H9 (cell line): Measurements from ENCODE around the gene ANKRD11. TPM values are rescaled to one million over a fixed set of nuclear protein-coding genes. Genes with fewer than 3 reads are reported as not detected.

Experiments
- DNase-seq: peaks from one replicate; pipeline ENCODE4 v3.0.0-alpha.2; 2017
- H2AFZ ChIP-seq: one replicate; pipeline ENCODE4 v1.6.1; 2013; ENCODE audit warnings: mild to moderate bottlenecking, low read length, control low read depth, moderate library complexity
- H2AK5ac ChIP-seq: 2 replicates; pipeline ENCODE4 v1.6.1; 2013; ENCODE audit warnings: low read length, control low read depth, mixed read lengths; ENCODE audit not compliant: insufficient read length
- H2BK120ac ChIP-seq: one replicate; pipeline ENCODE4 v1.6.1; 2013; ENCODE audit warnings: low read depth, mild to moderate bottlenecking, low read length, control low read depth, inconsistent platforms; ENCODE audit not compliant: poor library complexity, severe bottlenecking
- H2BK12ac ChIP-seq: 2 replicates; pipeline ENCODE4 v1.6.1; 2013; ENCODE audit warnings: low read length, control low read depth, mixed read lengths, low read depth; ENCODE audit not compliant: insufficient read length
- H2BK15ac ChIP-seq: 2 replicates; pipeline ENCODE4 v1.6.1; 2013; ENCODE audit warnings: low read depth, low read length, control low read depth
- H2BK20ac ChIP-seq: one replicate; pipeline ENCODE4 v1.6.1; 2013; ENCODE audit warnings: low read depth, mild to moderate bottlenecking, low read length, control low read depth, inconsistent platforms; ENCODE audit not compliant: poor library complexity, severe bottlenecking
- H2BK5ac ChIP-seq: 2 replicates; pipeline ENCODE4 v1.6.1; 2013; ENCODE audit warnings: low read length, control low read depth, mixed read lengths; ENCODE audit not compliant: insufficient read length
- H3K14ac ChIP-seq: 2 replicates; pipeline ENCODE4 v1.6.1; 2013; ENCODE audit warnings: low read length, control low read depth; ENCODE audit not compliant: insufficient read depth
- H3K18ac ChIP-seq: 2 replicates; pipeline ENCODE4 v1.6.1; 2013; ENCODE audit warnings: low read depth, mild to moderate bottlenecking, mixed read lengths, low read length, control low read depth; ENCODE audit not compliant: insufficient read length
- H3K23ac ChIP-seq: 2 replicates; pipeline ENCODE4 v1.6.1; 2013; ENCODE audit warnings: low read length, control low read depth, mixed read lengths, low read depth; ENCODE audit not compliant: insufficient read length
- H3K23me2 ChIP-seq: 2 replicates; pipeline ENCODE4 v1.6.1; 2013; ENCODE audit warnings: low read depth, mild to moderate bottlenecking, mixed read lengths, low read length, control low read depth; ENCODE audit not compliant: insufficient read length, poor library complexity, severe bottlenecking
- H3K27ac ChIP-seq: 2 replicates; pipeline ENCODE4 v1.5.1; 2013; ENCODE audit warnings: low read length, control low read depth, mixed read lengths, low read depth; ENCODE audit not compliant: insufficient read length
- H3K27me3 ChIP-seq: 2 replicates; pipeline ENCODE4 v1.6.1; 2013; ENCODE audit warnings: low read length, control low read depth, inconsistent platforms; ENCODE audit not compliant: insufficient read depth
- H3K4ac ChIP-seq: 2 replicates; pipeline ENCODE4 v1.6.1; 2013; ENCODE audit warnings: low read depth, mild to moderate bottlenecking, control low read depth, inconsistent platforms, low read length, moderate library complexity
- H3K4me1 ChIP-seq: 2 replicates; pipeline ENCODE4 v1.6.1; 2013; ENCODE audit warnings: low read length, control low read depth, inconsistent platforms; ENCODE audit not compliant: insufficient read depth
- H3K4me2 ChIP-seq: 2 replicates; pipeline ENCODE4 v1.6.1; 2013; ENCODE audit warnings: low read length, control low read depth, mixed read lengths; ENCODE audit not compliant: insufficient read length, insufficient read depth
- H3K56ac ChIP-seq: 2 replicates; pipeline ENCODE4 v1.6.1; 2013; ENCODE audit warnings: low read depth, mild to moderate bottlenecking, mixed read lengths, low read length, control low read depth; ENCODE audit not compliant: insufficient read length
- H3K79me1 ChIP-seq: 2 replicates; pipeline ENCODE4 v1.6.1; 2013; ENCODE audit warnings: low read depth, mild to moderate bottlenecking, moderate library complexity, low read length, control low read depth, inconsistent platforms; ENCODE audit not compliant: insufficient read depth, poor library complexity, severe bottlenecking
- H3K79me2 ChIP-seq: 2 replicates; pipeline ENCODE4 v1.6.1; 2013; ENCODE audit warnings: low read length, control low read depth, inconsistent platforms; ENCODE audit not compliant: insufficient read depth
- H3K9ac ChIP-seq: 2 replicates; pipeline ENCODE4 v1.6.1; 2013; ENCODE audit warnings: low read length, control low read depth, mixed read lengths; ENCODE audit not compliant: insufficient read length; ENCODE audit errors: extremely low read depth
- H3K9me3 ChIP-seq: one replicate; pipeline ENCODE4 v1.6.1; 2013; ENCODE audit warnings: low read depth, low read length, inconsistent platforms; ENCODE audit not compliant: control insufficient read depth
- H3T11ph ChIP-seq: one replicate; pipeline ENCODE4 v1.6.1; 2013; ENCODE audit warnings: mild to moderate bottlenecking, low read length, control low read depth, inconsistent platforms
- H4K20me1 ChIP-seq: one replicate; pipeline ENCODE4 v1.6.1; 2013; ENCODE audit not compliant: control insufficient read depth, insufficient read length, insufficient read depth
- H4K5ac ChIP-seq: 2 replicates; pipeline ENCODE4 v1.6.1; 2013; ENCODE audit warnings: low read depth, mild to moderate bottlenecking, mixed read lengths, low read length, control low read depth; ENCODE audit not compliant: insufficient read length
- H4K8ac ChIP-seq: replicated peaks from 2 replicates; pipeline ENCODE4 v1.6.1; 2013; ENCODE audit warnings: low read length, control low read depth, mixed read lengths, low read depth; ENCODE audit not compliant: insufficient read length
- H4K91ac ChIP-seq: 2 replicates; pipeline ENCODE4 v1.6.1; 2013; ENCODE audit warnings: low read depth, mild to moderate bottlenecking, moderate library complexity, mixed read lengths, low read length, control low read depth; ENCODE audit not compliant: insufficient read length
- H3K27ac Mint-ChIP-seq, 3 experiments: 2 replicates in 2 of 3; 3 replicates in 1 of 3; pipeline ENCODE4 v1.8.0; 2020 to 2021; ENCODE audit warnings: mixed read lengths in 3 of 3, mild to moderate bottlenecking in 1 of 3, moderate library complexity in 1 of 3
- H3K27me3 Mint-ChIP-seq: 2 replicates; pipeline ENCODE4 v1.8.0; 2021; ENCODE audit warnings: low read depth, mild to moderate bottlenecking, moderate library complexity, mixed read lengths
- H3K36me3 Mint-ChIP-seq, 3 experiments: 2 replicates in 2 of 3; 3 replicates in 1 of 3; pipeline ENCODE4 v1.8.0; 2020 to 2021; ENCODE audit warnings: low read depth in 3 of 3, mixed read lengths in 3 of 3; ENCODE audit not compliant: insufficient read depth in 1 of 3
- H3K4me1 Mint-ChIP-seq, 2 experiments: 2 replicates each; pipeline ENCODE4 v1.8.0; 2020; ENCODE audit warnings: mixed read lengths in 2 of 2
- H3K4me3 Mint-ChIP-seq, 2 experiments: 2 replicates in 1 of 2; 3 replicates in 1 of 2; pipeline ENCODE4 v1.8.0; 2020 to 2021; ENCODE audit warnings: mild to moderate bottlenecking in 2 of 2, mixed read lengths in 2 of 2, moderate library complexity in 1 of 2
- H3K9me3 Mint-ChIP-seq, 2 experiments: 2 replicates in 1 of 2; 3 replicates in 1 of 2; pipeline ENCODE4 v1.8.0; 2020; ENCODE audit warnings: mild to moderate bottlenecking in 2 of 2, mixed read lengths in 2 of 2, moderate library complexity in 1 of 2
- WGBS: extraction: QIAGEN DNeasy Blood & Tissue Kit; methylation state at CpG from one replicate; pipeline ENCODE4 v1.1.7; 2013; ENCODE audit warnings: missing lambda C conversion rate, low lambda C conversion rate, mixed read lengths; ENCODE audit not compliant: insufficient read length; ENCODE audit errors: extremely low coverage; 5-methylcytosine and 5-hydroxymethylcytosine counted together
- total RNA-seq: library from RNA; stranded (reverse); gene quantifications from 2 replicates; pipeline ENCODE4 v1.2.1, GENCODE V29; 2021
- TF ChIP-seq, protein P1 (sequence below): fragments of 200-600 bp; sonication (generic); conservative IDR thresholded peaks from 3 replicates; pipeline ENCODE4 v1.8.0; 2021; ENCODE audit warnings: antibody characterized with exemption, mild to moderate bottlenecking

ANKRD11 gene
- total RNA-seq, 1 experiment from 2014 or later, result 181 TPM

DNA sequence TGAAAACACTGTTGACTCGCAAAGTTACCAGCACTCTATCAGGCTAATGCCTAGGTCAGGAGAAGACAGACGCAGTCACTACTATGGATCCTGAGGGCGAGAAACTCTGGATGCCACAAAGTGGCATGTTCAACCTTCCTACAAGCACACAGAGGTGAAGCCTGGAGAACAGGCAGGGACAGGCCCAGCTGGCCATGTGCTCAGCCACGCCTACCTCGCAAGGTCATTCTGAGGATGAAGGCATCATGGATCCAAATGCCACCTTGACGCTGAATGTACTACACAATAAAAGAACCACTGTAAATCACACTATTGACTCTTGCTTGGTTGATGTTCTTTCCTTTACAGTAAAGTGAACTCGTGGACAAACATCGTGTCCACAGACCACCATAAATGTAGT, 85.8 kb downstream of the ANKRD11 start:
- no peak overlapping the region for H3K4me2 ChIP-seq
- no peak overlapping the region for H2AK5ac ChIP-seq
- H2BK12ac ChIP-seq, result no peak overlapping the region
- no peaks in the 10 kb centered on the region for H3K9me3 ChIP-seq
- DNase-seq, result no peak
- H3K4me1 ChIP-seq, result peaks cover 31% of the 10 kb centered on the region; the same call in 1 of the 2 replicates
- no peak overlapping the region for H3K18ac ChIP-seq
- no peak overlapping the region for H3K27ac ChIP-seq
- H3K56ac ChIP-seq, result no peak overlapping the region
- H3K23me2 ChIP-seq, result no peaks in the 10 kb centered on the region
- peaks cover 6% of the 10 kb centered on the region for H3K79me1 ChIP-seq
- peaks cover 72% of the 10 kb centered on the region for H3K79me2 ChIP-seq
- H2AFZ ChIP-seq, result no peak overlapping the region
- no peaks in the 10 kb centered on the region; a peak in 1 of 7 replicates for H3K36me3 Mint-ChIP-seq
- peaks cover 76 to 82% of the 10 kb centered on the region in 2 experiments for H3K4me1 Mint-ChIP-seq
- peak overlapping the region; percentile 60 to 74 (median 70); a peak in 5 of 7 replicates for H3K27ac Mint-ChIP-seq
- H3K4ac ChIP-seq, result no peak overlapping the region
- H4K91ac ChIP-seq, result no peak overlapping the region
- H3K27me3 Mint-ChIP-seq, result no peaks in the 10 kb centered on the region
- H3K9ac ChIP-seq, result no peak overlapping the region
- no peak overlapping the region for H2BK20ac ChIP-seq
- H4K8ac ChIP-seq, result no peak overlapping the region
- H4K5ac ChIP-seq, result no peak overlapping the region
- no peak overlapping the region for H2BK120ac ChIP-seq
- no CpG with 5 or more reads among the region's 8 CpGs for WGBS
- TF ChIP-seq, protein P1, sequence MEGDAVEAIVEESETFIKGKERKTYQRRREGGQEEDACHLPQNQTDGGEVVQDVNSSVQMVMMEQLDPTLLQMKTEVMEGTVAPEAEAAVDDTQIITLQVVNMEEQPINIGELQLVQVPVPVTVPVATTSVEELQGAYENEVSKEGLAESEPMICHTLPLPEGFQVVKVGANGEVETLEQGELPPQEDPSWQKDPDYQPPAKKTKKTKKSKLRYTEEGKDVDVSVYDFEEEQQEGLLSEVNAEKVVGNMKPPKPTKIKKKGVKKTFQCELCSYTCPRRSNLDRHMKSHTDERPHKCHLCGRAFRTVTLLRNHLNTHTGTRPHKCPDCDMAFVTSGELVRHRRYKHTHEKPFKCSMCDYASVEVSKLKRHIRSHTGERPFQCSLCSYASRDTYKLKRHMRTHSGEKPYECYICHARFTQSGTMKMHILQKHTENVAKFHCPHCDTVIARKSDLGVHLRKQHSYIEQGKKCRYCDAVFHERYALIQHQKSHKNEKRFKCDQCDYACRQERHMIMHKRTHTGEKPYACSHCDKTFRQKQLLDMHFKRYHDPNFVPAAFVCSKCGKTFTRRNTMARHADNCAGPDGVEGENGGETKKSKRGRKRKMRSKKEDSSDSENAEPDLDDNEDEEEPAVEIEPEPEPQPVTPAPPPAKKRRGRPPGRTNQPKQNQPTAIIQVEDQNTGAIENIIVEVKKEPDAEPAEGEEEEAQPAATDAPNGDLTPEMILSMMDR, result no peak
- H2BK5ac ChIP-seq, result no peak overlapping the region
- no peak overlapping the region for H3T11ph ChIP-seq
- no peaks in the 10 kb centered on the region for H3K27me3 ChIP-seq
- no peak overlapping the region for H3K23ac ChIP-seq
- no peak overlapping the region for H2BK15ac ChIP-seq
- no peak overlapping the region for H3K14ac ChIP-seq
- H3K4me3 Mint-ChIP-seq, result no peak overlapping the region
- H3K9me3 Mint-ChIP-seq, result no peaks in the 10 kb centered on the region
- peaks cover 10% of the 10 kb centered on the region for H4K20me1 ChIP-seq
